Liver (tissue), 9 donors: Measurements from ENCODE around the gene DLL1. TPM values are rescaled to one million over a fixed set of nuclear protein-coding genes. Genes with fewer than 3 reads are reported as not detected.

ENCODE experiments used
- DNase-seq: peaks from one replicate; pipeline ENCODE4 v3.0.0-alpha.2; 2017; ENCODE audit warnings: low spot score
- H3K27ac ChIP-seq, 2 donors: one replicate each; pipeline ENCODE4 v1.7.0; 2013; ENCODE audit warnings: inconsistent platforms in 2 of 2, low read length in 2 of 2, control low read depth in 1 of 2, low read depth in 1 of 2, mild to moderate bottlenecking in 1 of 2
- H3K27me3 ChIP-seq, 4 donors: one replicate each; pipeline versions ENCODE4 v1.6.1 to v1.7.0; 2013; ENCODE audit warnings: low read length in 3 of 4, inconsistent platforms in 1 of 4, mild to moderate bottlenecking in 1 of 4, moderate library complexity in 1 of 4; ENCODE audit not compliant: control insufficient read depth in 4 of 4, insufficient read depth in 4 of 4
- H3K36me3 ChIP-seq, 4 donors: one replicate each; pipeline versions ENCODE4 v1.6.1 to v1.7.0; 2013; ENCODE audit warnings: low read length in 3 of 4, mild to moderate bottlenecking in 3 of 4, low read depth in 1 of 4, moderate library complexity in 1 of 4; ENCODE audit not compliant: control insufficient read depth in 4 of 4, insufficient read depth in 3 of 4
- H3K4me1 ChIP-seq, 4 donors: one replicate each; pipeline versions ENCODE4 v1.6.1 to v1.7.0; 2013; ENCODE audit warnings: low read length in 3 of 4, mild to moderate bottlenecking in 3 of 4, moderate library complexity in 1 of 4; ENCODE audit not compliant: control insufficient read depth in 4 of 4, insufficient read depth in 4 of 4
- H3K4me3 ChIP-seq, 3 donors: one replicate each; pipeline versions ENCODE4 v1.6.1 to v1.7.0; 2013; ENCODE audit warnings: low read length in 3 of 3, control low read depth in 1 of 3, low read depth in 1 of 3, mild to moderate bottlenecking in 1 of 3
- H3K9ac ChIP-seq, 2 donors: one replicate each; pipeline ENCODE4 v1.7.0; 2013; ENCODE audit warnings: low read length in 2 of 2, mild to moderate bottlenecking in 2 of 2, moderate library complexity in 2 of 2, control low read depth in 1 of 2, low read depth in 1 of 2
- H3K9me3 ChIP-seq, 4 donors: one replicate each; pipeline versions ENCODE4 v1.6.1 to v1.7.0; 2013; ENCODE audit warnings: low read length in 3 of 4; ENCODE audit not compliant: control insufficient read depth in 4 of 4
- FOXA1 ChIP-seq: IDR thresholded peaks from 2 replicates; pipeline ENCODE4 v1.6.1; 2016; ENCODE audit warnings: antibody characterized with exemption
- FOXA2 ChIP-seq: IDR thresholded peaks from 2 replicates; pipeline ENCODE4 v1.6.1; 2016; ENCODE audit warnings: antibody characterized with exemption
- GABPA ChIP-seq, 2 donors: IDR thresholded peaks in 1 of 2; conservative IDR thresholded peaks in 1 of 2; 2 replicates each; pipeline ENCODE4 v1.6.1; 2016; ENCODE audit warnings: antibody characterized with exemption in 2 of 2, mild to moderate bottlenecking in 1 of 2, moderate library complexity in 1 of 2
- HNF4A ChIP-seq, 2 donors: conservative IDR thresholded peaks; 2 replicates each; pipeline ENCODE4 v1.6.1; 2016; ENCODE audit warnings: antibody characterized with exemption in 2 of 2, mild to moderate bottlenecking in 2 of 2
- HNF4G ChIP-seq: IDR thresholded peaks from 2 replicates; pipeline ENCODE4 v1.6.1; 2016; ENCODE audit warnings: antibody characterized with exemption
- JUND ChIP-seq, 2 donors: IDR thresholded peaks; 2 replicates each; pipeline ENCODE4 v1.6.1; 2016; ENCODE audit warnings: antibody characterized with exemption in 2 of 2
- RAD21 ChIP-seq, 2 donors: IDR thresholded peaks; 2 replicates each; pipeline ENCODE4 v1.6.1; 2016; ENCODE audit warnings: antibody characterized with exemption in 2 of 2, mild to moderate bottlenecking in 2 of 2
- RXRA ChIP-seq, 2 donors: IDR thresholded peaks; 2 replicates each; pipeline ENCODE4 v1.6.1; 2017 to 2018; ENCODE audit warnings: antibody characterized with exemption in 2 of 2, mild to moderate bottlenecking in 1 of 2
- SP1 ChIP-seq: IDR thresholded peaks from 2 replicates; pipeline ENCODE4 v1.6.1; 2018; ENCODE audit warnings: antibody characterized with exemption, mild to moderate bottlenecking
- YY1 ChIP-seq: IDR thresholded peaks from 2 replicates; pipeline ENCODE4 v1.6.1; 2016; ENCODE audit warnings: antibody characterized with exemption, mild to moderate bottlenecking
- WGBS: extraction: QIAGEN DNeasy Blood & Tissue Kit; methylation state at CpG from one replicate; pipeline ENCODE4 v1.1.7; 2013; 5-methylcytosine and 5-hydroxymethylcytosine counted together
- polyA plus RNA-seq, 2 donors: library from polyadenylated mRNA; stranded (reverse) in 1 of 2; unstranded in 1 of 2; fragments of 200-250 nt in 1 of 2; fragments of >200 nt in 1 of 2; fragmentation: Nextera tagmentation in 1 of 2; extraction: Ambion mirVana in 1 of 2; gene quantifications; one replicate each; pipeline versions ENCODE4 v1.2.1 to v1.2.3, GENCODE V29; 2013 to 2015
- total RNA-seq, 2 donors: library from RNA; depleted of rRNA; stranded (reverse); fragments of >200 nt; gene quantifications; one replicate each; pipeline ENCODE4 v1.2.3, GENCODE V29; 2014
- TF ChIP-seq, protein P1 (sequence below): IDR thresholded peaks from 2 replicates; pipeline ENCODE4 v1.6.1; 2016; ENCODE audit warnings: antibody characterized with exemption
- TF ChIP-seq, protein P2 (sequence below): IDR thresholded peaks from 2 replicates; pipeline ENCODE4 v1.6.1; 2016; ENCODE audit warnings: antibody characterized with exemption
- TF ChIP-seq, protein P3 (sequence below): IDR thresholded peaks from 2 replicates; pipeline ENCODE4 v1.6.1; 2016; ENCODE audit warnings: antibody characterized with exemption, mild to moderate bottlenecking
- TF ChIP-seq, protein P4 (sequence below): fragments of 150-350 bp; IDR thresholded peaks from 2 replicates; pipeline ENCODE4 v1.5.1; 2017; ENCODE audit warnings: improper control_type of control experiment, low read depth, low read length; ENCODE audit not compliant: missing input control
- TF ChIP-seq, protein P5 (sequence below): IDR thresholded peaks from 2 replicates; pipeline ENCODE4 v1.6.1; 2016; ENCODE audit warnings: antibody characterized with exemption
- donor health status: healthy.
- donor health status: healthy.
- donor health status: healthy.
- donor health status: healthy.
- donor health status: healthy.

The DLL1 gene
- total and polyA plus RNA-seq, 4 donors, result 1.0 to 2.3 (median 1.7) TPM

DNA sequence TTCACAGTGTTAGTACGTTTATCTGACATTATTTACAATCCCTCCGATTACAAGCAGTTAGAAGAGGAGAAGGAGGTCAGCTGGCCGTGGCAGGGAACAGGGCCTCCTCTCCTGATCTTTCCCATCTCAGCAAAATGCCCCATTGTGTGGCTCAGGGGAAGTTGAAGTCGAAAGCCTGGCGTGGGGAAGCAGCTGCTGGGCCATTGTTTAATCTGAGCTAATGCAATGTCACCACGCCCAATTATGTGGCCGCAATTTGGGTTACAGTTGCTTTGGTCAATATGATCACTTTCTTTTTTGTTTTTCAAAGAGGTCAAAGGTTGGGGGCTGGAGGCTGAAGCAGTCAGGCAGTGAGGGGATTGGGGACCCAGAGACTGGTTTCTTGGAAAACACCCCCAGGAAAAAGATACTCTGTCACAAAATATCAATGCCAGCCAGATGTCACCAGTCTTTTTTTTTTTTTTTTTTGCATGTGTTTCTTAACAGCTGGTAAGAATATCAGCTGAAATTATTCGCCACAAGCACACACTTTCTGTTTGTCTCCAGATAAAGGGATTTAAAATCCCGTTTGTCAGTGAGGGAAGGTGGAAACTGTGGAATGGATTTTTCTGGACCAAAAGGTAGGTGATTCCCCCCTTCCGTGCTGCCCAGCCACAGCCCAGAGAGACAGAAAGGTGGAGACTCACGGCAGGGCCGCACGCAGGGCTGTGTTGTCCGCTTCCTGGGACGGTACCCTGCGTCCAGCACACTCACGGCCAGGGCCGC lies 24.6 kb downstream of the DLL1 start:
- Histone ChIP-seq H3K27ac (peak overlapping the region; percentile 33 to 58), H3K4me1 (peaks cover 0 to 10% (median 6%) of the 10 kb centered on the region in 4 donors), H3K9me3 (no peaks in the 10 kb centered on the region), H3K9ac (peak overlapping the region in 1 of 2 donors; percentile 33), H3K27me3 (no peaks in the 10 kb centered on the region), H3K36me3 (no peaks in the 10 kb centered on the region), H3K4me3 (no peak overlapping the region)
- TF ChIP-seq, protein P1, sequence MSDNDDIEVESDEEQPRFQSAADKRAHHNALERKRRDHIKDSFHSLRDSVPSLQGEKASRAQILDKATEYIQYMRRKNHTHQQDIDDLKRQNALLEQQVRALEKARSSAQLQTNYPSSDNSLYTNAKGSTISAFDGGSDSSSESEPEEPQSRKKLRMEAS, result no peak
- TF ChIP-seq HNF4G (no peak), GABPA (IDR thresholded peaks at IDR 0.05 in 1 of 2, conservative IDR thresholded peaks at IDR 0.05 in 1 of 2) (no peak), RXRA (IDR thresholded peaks at IDR 0.05) (no peak), SP1 (no peak), HNF4A (conservative IDR thresholded peaks at IDR 0.05) (no peak), FOXA1 (no peak), FOXA2 (peak; percentile 20), JUND (IDR thresholded peaks at IDR 0.05) (no peak), YY1 (peak; percentile 50)
- TF ChIP-seq, protein P2, sequence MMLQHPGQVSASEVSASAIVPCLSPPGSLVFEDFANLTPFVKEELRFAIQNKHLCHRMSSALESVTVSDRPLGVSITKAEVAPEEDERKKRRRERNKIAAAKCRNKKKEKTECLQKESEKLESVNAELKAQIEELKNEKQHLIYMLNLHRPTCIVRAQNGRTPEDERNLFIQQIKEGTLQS, result no peak
- TF ChIP-seq, protein P3, sequence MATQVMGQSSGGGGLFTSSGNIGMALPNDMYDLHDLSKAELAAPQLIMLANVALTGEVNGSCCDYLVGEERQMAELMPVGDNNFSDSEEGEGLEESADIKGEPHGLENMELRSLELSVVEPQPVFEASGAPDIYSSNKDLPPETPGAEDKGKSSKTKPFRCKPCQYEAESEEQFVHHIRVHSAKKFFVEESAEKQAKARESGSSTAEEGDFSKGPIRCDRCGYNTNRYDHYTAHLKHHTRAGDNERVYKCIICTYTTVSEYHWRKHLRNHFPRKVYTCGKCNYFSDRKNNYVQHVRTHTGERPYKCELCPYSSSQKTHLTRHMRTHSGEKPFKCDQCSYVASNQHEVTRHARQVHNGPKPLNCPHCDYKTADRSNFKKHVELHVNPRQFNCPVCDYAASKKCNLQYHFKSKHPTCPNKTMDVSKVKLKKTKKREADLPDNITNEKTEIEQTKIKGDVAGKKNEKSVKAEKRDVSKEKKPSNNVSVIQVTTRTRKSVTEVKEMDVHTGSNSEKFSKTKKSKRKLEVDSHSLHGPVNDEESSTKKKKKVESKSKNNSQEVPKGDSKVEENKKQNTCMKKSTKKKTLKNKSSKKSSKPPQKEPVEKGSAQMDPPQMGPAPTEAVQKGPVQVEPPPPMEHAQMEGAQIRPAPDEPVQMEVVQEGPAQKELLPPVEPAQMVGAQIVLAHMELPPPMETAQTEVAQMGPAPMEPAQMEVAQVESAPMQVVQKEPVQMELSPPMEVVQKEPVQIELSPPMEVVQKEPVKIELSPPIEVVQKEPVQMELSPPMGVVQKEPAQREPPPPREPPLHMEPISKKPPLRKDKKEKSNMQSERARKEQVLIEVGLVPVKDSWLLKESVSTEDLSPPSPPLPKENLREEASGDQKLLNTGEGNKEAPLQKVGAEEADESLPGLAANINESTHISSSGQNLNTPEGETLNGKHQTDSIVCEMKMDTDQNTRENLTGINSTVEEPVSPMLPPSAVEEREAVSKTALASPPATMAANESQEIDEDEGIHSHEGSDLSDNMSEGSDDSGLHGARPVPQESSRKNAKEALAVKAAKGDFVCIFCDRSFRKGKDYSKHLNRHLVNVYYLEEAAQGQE, result no peak
- TF ChIP-seq, protein P4, sequence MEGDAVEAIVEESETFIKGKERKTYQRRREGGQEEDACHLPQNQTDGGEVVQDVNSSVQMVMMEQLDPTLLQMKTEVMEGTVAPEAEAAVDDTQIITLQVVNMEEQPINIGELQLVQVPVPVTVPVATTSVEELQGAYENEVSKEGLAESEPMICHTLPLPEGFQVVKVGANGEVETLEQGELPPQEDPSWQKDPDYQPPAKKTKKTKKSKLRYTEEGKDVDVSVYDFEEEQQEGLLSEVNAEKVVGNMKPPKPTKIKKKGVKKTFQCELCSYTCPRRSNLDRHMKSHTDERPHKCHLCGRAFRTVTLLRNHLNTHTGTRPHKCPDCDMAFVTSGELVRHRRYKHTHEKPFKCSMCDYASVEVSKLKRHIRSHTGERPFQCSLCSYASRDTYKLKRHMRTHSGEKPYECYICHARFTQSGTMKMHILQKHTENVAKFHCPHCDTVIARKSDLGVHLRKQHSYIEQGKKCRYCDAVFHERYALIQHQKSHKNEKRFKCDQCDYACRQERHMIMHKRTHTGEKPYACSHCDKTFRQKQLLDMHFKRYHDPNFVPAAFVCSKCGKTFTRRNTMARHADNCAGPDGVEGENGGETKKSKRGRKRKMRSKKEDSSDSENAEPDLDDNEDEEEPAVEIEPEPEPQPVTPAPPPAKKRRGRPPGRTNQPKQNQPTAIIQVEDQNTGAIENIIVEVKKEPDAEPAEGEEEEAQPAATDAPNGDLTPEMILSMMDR, result no peak
- TF ChIP-seq, protein P5, sequence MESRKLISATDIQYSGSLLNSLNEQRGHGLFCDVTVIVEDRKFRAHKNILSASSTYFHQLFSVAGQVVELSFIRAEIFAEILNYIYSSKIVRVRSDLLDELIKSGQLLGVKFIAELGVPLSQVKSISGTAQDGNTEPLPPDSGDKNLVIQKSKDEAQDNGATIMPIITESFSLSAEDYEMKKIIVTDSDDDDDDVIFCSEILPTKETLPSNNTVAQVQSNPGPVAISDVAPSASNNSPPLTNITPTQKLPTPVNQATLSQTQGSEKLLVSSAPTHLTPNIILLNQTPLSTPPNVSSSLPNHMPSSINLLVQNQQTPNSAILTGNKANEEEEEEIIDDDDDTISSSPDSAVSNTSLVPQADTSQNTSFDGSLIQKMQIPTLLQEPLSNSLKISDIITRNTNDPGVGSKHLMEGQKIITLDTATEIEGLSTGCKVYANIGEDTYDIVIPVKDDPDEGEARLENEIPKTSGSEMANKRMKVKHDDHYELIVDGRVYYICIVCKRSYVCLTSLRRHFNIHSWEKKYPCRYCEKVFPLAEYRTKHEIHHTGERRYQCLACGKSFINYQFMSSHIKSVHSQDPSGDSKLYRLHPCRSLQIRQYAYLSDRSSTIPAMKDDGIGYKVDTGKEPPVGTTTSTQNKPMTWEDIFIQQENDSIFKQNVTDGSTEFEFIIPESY, result no peak
- 60% methylated on average over 18 of the region's 18 CpGs for WGBS
- no peak for DNase-seq

DNA sequence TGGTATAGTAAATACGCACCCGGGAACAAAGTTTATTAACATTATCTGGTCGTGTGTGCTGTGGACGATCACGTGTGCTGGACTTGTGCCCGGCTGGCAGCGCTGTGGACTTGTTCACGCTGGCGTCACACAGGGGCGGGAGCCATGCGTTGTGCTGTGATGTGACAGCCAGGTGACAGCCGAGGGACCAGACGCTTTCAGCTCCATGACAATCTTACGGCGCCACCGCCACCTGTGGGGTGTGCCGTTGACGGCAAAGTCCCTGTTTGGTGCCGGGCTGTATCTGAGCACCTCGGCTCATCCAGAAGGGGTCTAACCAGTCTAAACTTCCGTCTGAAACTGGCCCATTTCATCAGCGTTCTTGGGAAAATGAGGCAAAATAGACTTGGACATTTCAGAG lies 25.2 kb downstream of the DLL1 start:
- Histone ChIP-seq H3K4me3 (no peak overlapping the region), H3K27me3 (no peaks in the 10 kb centered on the region), H3K9me3 (no peaks in the 10 kb centered on the region), H3K9ac (peak overlapping the region in 1 of 2 donors; percentile 33), H3K27ac (peak overlapping the region; percentile 49 to 58), H3K4me1 (peaks cover 0 to 10% (median 6%) of the 10 kb centered on the region in 4 donors), H3K36me3 (no peaks in the 10 kb centered on the region)
- DNase-seq, result peak; percentile 48
- 38% methylated on average over 22 of the region's 22 CpGs for WGBS
- TF ChIP-seq FOXA1, result peak; percentile 52
- peak in 1 of 2 donors; percentile 41 for TF ChIP-seq JUND (IDR thresholded peaks at IDR 0.05)
- TF ChIP-seq, protein P5, result no peak
- TF ChIP-seq HNF4G, result no peak
- TF ChIP-seq YY1, result peak; percentile 53
- TF ChIP-seq, protein P4, result peak; percentile 6
- TF ChIP-seq RAD21 (IDR thresholded peaks at IDR 0.05), result peak; percentile 31 to 45
